Measurements from ENCODE around the gene CER1. TPM values are rescaled to one million over a fixed set of nuclear protein-coding genes. Genes with fewer than 3 reads are reported as not detected.

Gene CER1
- total and polyA plus RNA-seq, 2 of the 8 experiments (the other 6 are each of a cell fraction or from before 2014, with no cell fraction given), result 0.26 to 3.4 TPM

GRCh38 chr9:14750821-14751220, 28.3 kb upstream of the CER1 start (continued):
- TF ChIP-seq CHD7 (IDR thresholded peaks at IDR 0.05; ENCODE audit: insufficient replicate concordance, low read length) (no peak), JUN (IDR thresholded peaks at IDR 0.05; ENCODE audit: low read depth, low read length) (no peak), RBBP5 (IDR thresholded peaks at IDR 0.05; ENCODE audit: borderline replicate concordance, low read depth, low read length) (no peak)
